ENCODE measurements around the gene UNC5C. TPM values are rescaled to one million over a fixed set of nuclear protein-coding genes. Genes with fewer than 3 reads are reported as not detected.

The UNC5C gene
- total and polyA plus RNA-seq, 8 donors = 0.15 to 0.84 (median 0.34) TPM

GRCh38 chr4:95439071-95439470 is 109.7 kb downstream of the UNC5C start:
- no peak for ATAC-seq
- 54 to 66% methylated on average over 2 of the region's 2 CpGs for WGBS, 2 donors
- no peak for DNase-seq
- H3K36me3 ChIP-seq = no peaks in the 10 kb centered on the region
- H3K4me3 ChIP-seq = no peak overlapping the region
- no peaks in the 10 kb centered on the region for H3K9me3 ChIP-seq
- no peaks in the 10 kb centered on the region for H3K4me1 ChIP-seq
- H3K27ac ChIP-seq = no peak overlapping the region
- intact Hi-C loops (cut with DNase I) = no loop called here
- TF ChIP-seq, protein P1, sequence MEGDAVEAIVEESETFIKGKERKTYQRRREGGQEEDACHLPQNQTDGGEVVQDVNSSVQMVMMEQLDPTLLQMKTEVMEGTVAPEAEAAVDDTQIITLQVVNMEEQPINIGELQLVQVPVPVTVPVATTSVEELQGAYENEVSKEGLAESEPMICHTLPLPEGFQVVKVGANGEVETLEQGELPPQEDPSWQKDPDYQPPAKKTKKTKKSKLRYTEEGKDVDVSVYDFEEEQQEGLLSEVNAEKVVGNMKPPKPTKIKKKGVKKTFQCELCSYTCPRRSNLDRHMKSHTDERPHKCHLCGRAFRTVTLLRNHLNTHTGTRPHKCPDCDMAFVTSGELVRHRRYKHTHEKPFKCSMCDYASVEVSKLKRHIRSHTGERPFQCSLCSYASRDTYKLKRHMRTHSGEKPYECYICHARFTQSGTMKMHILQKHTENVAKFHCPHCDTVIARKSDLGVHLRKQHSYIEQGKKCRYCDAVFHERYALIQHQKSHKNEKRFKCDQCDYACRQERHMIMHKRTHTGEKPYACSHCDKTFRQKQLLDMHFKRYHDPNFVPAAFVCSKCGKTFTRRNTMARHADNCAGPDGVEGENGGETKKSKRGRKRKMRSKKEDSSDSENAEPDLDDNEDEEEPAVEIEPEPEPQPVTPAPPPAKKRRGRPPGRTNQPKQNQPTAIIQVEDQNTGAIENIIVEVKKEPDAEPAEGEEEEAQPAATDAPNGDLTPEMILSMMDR (IDR thresholded peaks at IDR 0.05) = no peak
- no peaks in the 10 kb centered on the region for H3K27me3 ChIP-seq
- no peak for FAIRE-seq

GRCh38 chr4:95432466-95432865 is 116.3 kb downstream of the UNC5C start:
- 9 to 22% methylated on average over 1 of the region's 1 CpG for WGBS, 2 donors
- DNase-seq = no peak
- Histone ChIP-seq H3K9me3 (no peaks in the 10 kb centered on the region), H3K4me3 (no peak overlapping the region), H3K36me3 (no peaks in the 10 kb centered on the region), H3K27me3 (no peaks in the 10 kb centered on the region), H3K4me1 (no peaks in the 10 kb centered on the region), H3K27ac (no peak overlapping the region)
- intact Hi-C loops (cut with DNase I) = no loop called here
- ATAC-seq = no peak
- TF ChIP-seq, protein P1 (IDR thresholded peaks at IDR 0.05) = no peak
- FAIRE-seq = no peak

DNA sequence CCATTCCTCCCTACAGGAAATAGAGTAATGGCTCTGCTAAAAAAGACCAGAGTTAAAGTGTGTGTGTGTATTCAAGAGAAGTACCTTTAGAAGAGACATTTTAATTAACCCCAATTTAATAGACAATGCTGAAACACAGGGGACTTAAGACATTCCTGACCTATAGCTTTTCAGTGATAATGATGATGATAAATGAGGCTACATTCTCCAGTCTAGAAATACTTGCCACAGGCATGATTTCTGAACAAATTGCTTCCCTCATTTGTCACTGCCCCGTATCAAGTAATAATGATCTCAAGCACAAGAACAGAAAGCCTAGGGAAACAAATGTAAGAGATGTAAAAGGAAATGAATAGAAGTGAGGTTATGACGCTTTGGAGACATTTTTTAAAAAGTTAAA is 117.1 kb downstream of the UNC5C start:
- Histone ChIP-seq H3K36me3 (no peaks in the 10 kb centered on the region), H3K27ac (no peak overlapping the region), H3K27me3 (no peaks in the 10 kb centered on the region), H3K9me3 (no peaks in the 10 kb centered on the region), H3K4me1 (no peaks in the 10 kb centered on the region), H3K4me3 (no peak overlapping the region)
- no peak for DNase-seq
- no peak for FAIRE-seq
- 41 to 52% methylated on average over 2 of the region's 2 CpGs for WGBS, 2 donors
- intact Hi-C loops (cut with DNase I) = no loop called here
- ATAC-seq = no peak
- TF ChIP-seq, protein P1 (IDR thresholded peaks at IDR 0.05) = no peak

- no peak overlapping the region for H3K27ac ChIP-seq
- TF ChIP-seq, protein P1 (IDR thresholded peaks at IDR 0.05) = no peak
- FAIRE-seq = no peak
- intact Hi-C loops (cut with DNase I) = no loop called here
- no peaks in the 10 kb centered on the region for H3K36me3 ChIP-seq
- no peaks in the 10 kb centered on the region for H3K9me3 ChIP-seq
- H3K27me3 ChIP-seq = no peaks in the 10 kb centered on the region
- DNase-seq = no peak
- H3K4me1 ChIP-seq = no peaks in the 10 kb centered on the region
- H3K4me3 ChIP-seq = no peak overlapping the region
- no peak for ATAC-seq
- 84 to 87% methylated on average over 3 of the region's 3 CpGs for WGBS, 2 donors
Measured at GRCh38 chr4:95429416-95429815, 119.4 kb downstream of the UNC5C start.

GRCh38 chr4:95428291-95429070 is 120.3 kb downstream of the UNC5C start:
- ATAC-seq (no peak), DNase-seq (no peak), FAIRE-seq (no peak)
- TF ChIP-seq, protein P1 (IDR thresholded peaks at IDR 0.05) = no peak
- H3K27ac ChIP-seq = no peak overlapping the region
- no peak overlapping the region for H3K4me3 ChIP-seq
- H3K36me3 ChIP-seq = no peaks in the 10 kb centered on the region
- no peaks in the 10 kb centered on the region for H3K9me3 ChIP-seq
- WGBS, 2 donors = 73 to 74% methylated on average over 2 of the region's 2 CpGs
- intact Hi-C loops (cut with DNase I) = no loop called here
- H3K4me1 ChIP-seq = no peaks in the 10 kb centered on the region
- no peaks in the 10 kb centered on the region for H3K27me3 ChIP-seq

Data from pancreas (tissue), 10 donors.